Measurements from ENCODE around the gene OGFR.

Gene OGFR, protein sequence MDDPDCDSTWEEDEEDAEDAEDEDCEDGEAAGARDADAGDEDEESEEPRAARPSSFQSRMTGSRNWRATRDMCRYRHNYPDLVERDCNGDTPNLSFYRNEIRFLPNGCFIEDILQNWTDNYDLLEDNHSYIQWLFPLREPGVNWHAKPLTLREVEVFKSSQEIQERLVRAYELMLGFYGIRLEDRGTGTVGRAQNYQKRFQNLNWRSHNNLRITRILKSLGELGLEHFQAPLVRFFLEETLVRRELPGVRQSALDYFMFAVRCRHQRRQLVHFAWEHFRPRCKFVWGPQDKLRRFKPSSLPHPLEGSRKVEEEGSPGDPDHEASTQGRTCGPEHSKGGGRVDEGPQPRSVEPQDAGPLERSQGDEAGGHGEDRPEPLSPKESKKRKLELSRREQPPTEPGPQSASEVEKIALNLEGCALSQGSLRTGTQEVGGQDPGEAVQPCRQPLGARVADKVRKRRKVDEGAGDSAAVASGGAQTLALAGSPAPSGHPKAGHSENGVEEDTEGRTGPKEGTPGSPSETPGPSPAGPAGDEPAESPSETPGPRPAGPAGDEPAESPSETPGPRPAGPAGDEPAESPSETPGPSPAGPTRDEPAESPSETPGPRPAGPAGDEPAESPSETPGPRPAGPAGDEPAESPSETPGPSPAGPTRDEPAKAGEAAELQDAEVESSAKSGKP

DNA sequence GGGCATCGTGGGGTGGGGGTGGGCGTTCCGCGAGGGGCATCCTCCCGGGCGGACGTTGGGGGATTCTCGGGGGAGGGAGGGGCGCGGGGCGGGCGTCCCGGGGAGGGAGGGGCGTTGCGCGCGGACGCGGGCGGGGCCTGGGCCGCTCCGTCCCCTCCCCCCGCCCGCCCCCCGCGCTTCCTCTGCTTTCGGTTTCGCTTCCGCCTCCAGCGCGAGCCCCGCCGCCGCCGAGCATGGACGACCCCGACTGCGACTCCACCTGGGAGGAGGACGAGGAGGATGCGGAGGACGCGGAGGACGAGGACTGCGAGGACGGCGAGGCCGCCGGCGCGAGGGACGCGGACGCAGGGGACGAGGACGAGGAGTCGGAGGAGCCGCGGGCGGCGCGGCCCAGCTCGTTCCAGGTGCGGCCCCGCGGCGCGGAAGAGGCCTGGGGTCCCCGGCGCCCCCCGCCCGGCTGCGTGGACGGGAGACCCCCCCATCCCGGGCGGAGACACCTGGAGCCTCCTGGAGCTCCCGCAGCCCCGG, at the start of gene OGFR:
Gene OGFR, plus strand, starts transcription at position 209 of the 528 bp plus-strand sequence. Its CDS starts 25 bp downstream, at position 234.
- DNase-seq (ENCODE audit: low read depth, low spot score) = no peak

DNA sequence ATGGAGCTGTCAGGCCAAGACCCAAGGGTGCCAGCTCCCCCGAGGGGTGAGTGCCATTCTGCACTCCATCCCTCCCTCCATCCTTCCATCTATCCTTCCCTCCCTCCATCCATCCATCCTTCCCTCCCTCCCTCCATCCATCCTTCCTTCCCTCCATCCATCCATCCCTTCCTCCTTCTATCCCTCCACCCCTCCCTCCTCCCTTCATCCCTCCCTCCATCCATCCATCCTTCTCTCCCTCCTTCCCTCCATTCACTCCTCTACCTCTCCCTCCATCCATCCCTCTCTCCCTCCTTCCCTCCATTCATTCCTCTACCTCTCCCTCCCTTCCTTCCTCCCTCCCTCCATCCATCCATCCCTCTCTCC, 49.7 kb upstream of the OGFR start:
- no peak for DNase-seq (ENCODE audit: low read depth, low spot score)

- DNase-seq (ENCODE audit: low read depth, low spot score) = no peak
Observed at GRCh38 chr20:62755817-62756724, 48.6 kb upstream of the OGFR start.

- DNase-seq (ENCODE audit: low read depth, low spot score) = no peak
Observed at GRCh38 chr20:62758226-62758912, 46.3 kb upstream of the OGFR start.

- DNase-seq (ENCODE audit: low read depth, low spot score) = no peak
Observed at GRCh38 chr20:62759981-62760431, 44.6 kb upstream of the OGFR start.

- DNase-seq (ENCODE audit: low read depth, low spot score) = no peak
Observed at GRCh38 chr20:62760471-62760855, 44.2 kb upstream of the OGFR start.

DNA sequence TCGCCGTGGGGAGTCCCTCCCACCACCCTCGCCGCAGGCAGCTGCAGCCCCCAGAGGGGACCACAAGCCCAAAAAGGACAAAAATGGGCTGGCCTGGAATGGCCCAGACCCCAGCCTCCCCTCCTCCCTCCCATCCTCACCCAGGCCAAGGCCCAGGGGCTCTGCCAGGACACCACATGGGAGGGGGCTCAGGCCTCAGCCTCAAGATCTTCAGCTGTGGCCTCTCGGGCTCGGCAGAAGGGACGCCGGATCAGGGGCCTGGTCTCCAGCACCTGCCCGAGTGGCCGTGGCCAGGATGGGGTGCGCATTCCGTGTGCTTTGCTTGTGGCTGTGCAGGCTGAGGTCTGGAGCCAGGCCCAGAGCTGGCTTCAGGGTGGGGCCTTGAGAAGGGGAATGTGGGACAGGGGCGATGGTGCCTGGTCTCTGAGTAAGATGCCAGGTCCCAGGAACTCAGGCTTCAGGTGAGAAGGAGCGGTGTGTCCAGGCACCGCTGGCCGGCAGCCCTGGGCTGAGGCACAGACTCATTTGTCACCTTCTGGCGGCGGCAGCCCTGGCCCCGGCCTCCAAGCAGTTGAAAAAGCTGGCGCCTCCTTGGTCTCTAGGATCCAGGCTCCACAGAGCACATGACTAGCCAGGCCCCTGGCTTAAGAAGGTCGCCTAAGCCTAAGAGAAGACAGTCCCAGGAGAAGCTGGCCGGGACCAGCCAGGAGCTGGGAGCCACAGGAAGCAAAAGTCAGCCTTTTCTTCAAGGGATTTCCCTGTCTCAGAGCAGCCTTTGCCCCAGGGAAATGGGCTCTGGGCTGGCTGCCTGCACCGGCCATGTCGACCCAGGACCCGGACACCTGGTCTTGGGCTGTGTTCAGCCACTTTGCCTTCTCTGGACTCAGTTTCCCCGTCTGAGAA, 43.5 kb upstream of the OGFR start:
- DNase-seq (ENCODE audit: low read depth, low spot score) = no peak

- no peak for DNase-seq (ENCODE audit: low read depth, low spot score)
Observed at GRCh38 chr20:62761759-62762131, 42.9 kb upstream of the OGFR start.

- DNase-seq (ENCODE audit: low read depth, low spot score) = no peak
Observed at GRCh38 chr20:62762376-62762775, 42.3 kb upstream of the OGFR start.

- no peak for DNase-seq (ENCODE audit: low read depth, low spot score)
Observed at GRCh38 chr20:62762801-62763368, 41.8 kb upstream of the OGFR start.

DNA sequence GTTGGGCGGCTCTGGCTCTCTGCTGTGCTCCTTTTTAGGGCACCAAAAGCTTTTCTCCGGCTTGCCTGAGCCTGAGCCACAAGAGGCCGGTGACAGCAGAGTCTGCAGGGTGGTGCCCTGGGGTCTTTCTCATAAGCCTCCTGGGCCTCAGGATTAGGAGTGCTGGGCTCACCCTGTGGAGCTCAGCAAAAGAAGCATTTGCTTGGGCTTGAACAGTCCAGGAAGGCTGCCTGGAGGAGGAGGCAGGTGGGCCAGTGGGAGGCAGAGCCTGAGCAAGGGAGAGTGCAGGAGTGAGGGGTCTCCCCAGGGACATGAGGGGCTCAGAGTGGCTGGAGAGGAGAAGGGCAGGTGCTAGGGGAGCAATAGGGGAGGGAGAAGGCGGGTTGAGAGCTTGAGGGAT, 41.2 kb upstream of the OGFR start:
- DNase-seq (ENCODE audit: low read depth, low spot score) = no peak

- DNase-seq (ENCODE audit: low read depth, low spot score) = no peak
Observed at GRCh38 chr20:62764156-62764935, 40.3 kb upstream of the OGFR start.

- DNase-seq (ENCODE audit: low read depth, low spot score) = no peak
Observed at GRCh38 chr20:62765021-62765420, 39.6 kb upstream of the OGFR start.

- no peak for DNase-seq (ENCODE audit: low read depth, low spot score)
Observed at GRCh38 chr20:62765432-62766070, 39.1 kb upstream of the OGFR start.

- no peak for DNase-seq (ENCODE audit: low read depth, low spot score)
Observed at GRCh38 chr20:62766071-62766450, 38.6 kb upstream of the OGFR start.

DNA sequence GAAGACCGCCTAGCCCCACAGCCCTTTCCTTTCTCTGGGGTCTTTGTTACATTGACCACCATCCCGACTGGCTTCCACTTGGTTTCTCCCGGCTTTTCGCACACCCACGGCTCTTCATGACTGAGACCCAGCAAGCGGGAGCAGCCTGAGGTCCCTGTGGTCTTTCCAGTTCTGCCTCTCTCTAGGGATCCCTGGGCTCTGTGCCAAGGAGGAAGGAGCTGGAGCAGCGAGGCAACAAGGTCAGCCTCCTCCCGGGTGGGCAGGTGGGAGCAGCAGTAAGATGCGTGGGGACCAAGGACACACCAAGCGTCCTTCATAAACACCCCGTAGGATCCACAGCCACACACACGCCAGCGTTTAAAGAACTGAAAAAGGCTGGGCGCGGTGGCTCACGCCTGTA, 37.9 kb upstream of the OGFR start:
- no peak for DNase-seq (ENCODE audit: low read depth, low spot score)

DNA sequence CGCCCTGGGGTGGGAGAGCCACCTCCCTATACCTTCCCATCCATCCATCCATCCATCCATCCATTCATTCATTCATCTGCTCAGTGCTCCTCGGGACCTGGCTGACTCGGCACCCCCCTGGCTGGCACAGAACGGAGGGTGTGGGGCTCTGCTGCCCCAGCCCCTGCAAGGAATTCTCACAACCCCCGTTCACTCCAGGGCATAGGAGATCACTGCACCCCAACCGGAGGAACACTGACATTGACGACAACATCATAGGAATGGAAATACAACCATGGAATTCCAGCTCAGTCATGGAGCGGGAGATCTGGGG, 36.4 kb upstream of the OGFR start:
- no peak for DNase-seq (ENCODE audit: low read depth, low spot score)

DNA sequence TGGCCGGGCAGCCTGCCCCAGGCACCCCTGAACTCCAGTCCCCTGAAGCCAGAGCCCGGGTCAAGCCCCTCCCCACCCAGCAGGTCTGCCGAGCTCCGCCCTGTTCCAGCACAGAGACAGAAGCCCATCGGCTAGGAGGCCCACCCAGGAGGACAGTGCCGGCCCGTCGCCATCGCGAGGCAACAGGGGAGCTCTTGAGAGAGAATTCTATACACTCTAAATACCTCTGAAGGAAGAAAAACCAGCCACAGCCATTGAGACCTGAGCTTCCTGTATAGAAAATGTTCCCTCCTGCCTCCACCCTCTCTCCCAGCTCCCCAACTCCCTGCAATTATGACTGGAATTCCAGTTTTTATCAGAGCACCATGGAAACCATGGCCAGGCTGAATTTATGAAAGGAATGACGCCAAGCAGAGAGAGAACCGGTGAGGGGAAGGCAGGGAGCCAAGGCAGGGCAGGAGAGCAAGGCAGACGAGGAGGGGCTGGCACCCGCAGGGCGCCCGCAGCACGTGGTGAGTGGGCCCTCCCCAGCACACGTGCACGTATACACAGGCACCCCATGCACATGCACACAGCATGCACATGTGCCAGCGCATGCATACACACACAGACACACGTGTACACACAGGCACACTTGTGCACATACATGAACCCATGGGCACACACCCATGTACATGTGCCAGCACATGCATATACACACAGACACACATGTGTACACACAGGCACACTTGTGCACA, 35.9 kb upstream of the OGFR start:
- DNase-seq (ENCODE audit: low read depth, low spot score) = no peak
